GM12865 (cell line): ENCODE data around the gene ITPR1.

ENCODE experiments used
- DNase-seq: peaks from one replicate; pipeline ENCODE4 v3.0.0; 2010; ENCODE audit warnings: low read depth
- H3K4me3 ChIP-seq: 2 replicates; pipeline ENCODE4 v1.5.1; 2011; ENCODE audit warnings: mild to moderate bottlenecking, low read depth, low read length, control low read depth
- TF ChIP-seq, protein P1 (sequence below): IDR thresholded peaks from 2 replicates; pipeline ENCODE4 v1.5.1; 2011; ENCODE audit warnings: low read length, control low read depth, low read depth, inconsistent platforms; ENCODE audit not compliant: insufficient read depth; ENCODE audit errors: missing control alignments

ITPR1 gene

DNA sequence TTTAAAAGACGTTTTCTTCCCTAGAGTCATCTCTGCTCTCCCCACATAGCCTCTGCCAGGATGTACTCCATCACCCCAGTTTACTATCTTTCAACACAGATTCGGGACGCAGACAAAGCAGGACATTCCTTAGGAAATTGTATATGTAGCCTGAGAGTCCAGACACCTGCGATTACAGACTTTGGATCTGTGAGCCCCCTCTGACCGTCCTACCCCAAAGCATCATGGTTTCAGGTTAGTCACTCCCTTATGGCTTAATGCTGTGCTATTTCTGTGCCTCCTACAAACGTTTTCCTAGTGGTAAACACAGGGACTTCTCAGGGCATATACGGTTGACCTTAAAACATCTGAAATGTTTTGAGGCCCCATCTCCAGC lies 252.1 kb downstream of the ITPR1 start:
- TF ChIP-seq, protein P1, sequence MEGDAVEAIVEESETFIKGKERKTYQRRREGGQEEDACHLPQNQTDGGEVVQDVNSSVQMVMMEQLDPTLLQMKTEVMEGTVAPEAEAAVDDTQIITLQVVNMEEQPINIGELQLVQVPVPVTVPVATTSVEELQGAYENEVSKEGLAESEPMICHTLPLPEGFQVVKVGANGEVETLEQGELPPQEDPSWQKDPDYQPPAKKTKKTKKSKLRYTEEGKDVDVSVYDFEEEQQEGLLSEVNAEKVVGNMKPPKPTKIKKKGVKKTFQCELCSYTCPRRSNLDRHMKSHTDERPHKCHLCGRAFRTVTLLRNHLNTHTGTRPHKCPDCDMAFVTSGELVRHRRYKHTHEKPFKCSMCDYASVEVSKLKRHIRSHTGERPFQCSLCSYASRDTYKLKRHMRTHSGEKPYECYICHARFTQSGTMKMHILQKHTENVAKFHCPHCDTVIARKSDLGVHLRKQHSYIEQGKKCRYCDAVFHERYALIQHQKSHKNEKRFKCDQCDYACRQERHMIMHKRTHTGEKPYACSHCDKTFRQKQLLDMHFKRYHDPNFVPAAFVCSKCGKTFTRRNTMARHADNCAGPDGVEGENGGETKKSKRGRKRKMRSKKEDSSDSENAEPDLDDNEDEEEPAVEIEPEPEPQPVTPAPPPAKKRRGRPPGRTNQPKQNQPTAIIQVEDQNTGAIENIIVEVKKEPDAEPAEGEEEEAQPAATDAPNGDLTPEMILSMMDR, result no peak
- DNase-seq, result no peak
- H3K4me3 ChIP-seq, result no peak overlapping the region

DNA sequence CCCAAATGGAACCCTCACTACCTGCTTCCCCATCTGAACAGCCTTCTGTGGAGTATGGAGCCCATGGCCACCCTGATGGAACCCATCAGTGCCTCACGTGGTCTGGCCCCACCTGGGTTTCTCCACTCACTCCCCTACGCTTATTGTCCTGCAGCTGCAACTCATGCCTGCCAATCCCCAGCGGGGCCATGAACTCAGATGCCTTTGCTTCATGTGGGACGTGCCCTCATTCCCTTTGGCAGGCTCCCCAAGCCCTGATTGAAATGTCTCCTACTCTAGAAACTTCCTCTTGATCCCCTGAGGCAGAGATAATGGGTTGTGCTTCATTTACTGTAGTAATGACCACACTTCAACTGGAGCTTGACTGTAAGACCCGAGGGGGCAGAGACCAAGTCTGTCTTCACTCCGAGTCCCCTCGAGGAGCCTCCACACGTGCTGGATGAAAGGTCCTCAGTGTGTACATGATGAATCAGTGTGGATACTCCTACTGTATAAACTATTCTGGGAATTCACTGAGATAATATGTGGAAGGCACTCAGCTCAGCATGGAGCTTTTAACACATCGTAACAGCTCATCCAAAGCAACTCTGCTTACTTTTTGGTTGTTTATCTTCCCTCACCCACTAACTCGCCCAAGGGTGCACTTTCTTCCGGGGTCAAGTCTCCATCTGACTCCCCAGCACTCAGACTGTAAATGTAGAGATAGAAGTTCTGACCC lies 253.3 kb downstream of the ITPR1 start:
- no peak overlapping the region for H3K4me3 ChIP-seq
- no peak for DNase-seq
- TF ChIP-seq, protein P1, result no peak

DNA sequence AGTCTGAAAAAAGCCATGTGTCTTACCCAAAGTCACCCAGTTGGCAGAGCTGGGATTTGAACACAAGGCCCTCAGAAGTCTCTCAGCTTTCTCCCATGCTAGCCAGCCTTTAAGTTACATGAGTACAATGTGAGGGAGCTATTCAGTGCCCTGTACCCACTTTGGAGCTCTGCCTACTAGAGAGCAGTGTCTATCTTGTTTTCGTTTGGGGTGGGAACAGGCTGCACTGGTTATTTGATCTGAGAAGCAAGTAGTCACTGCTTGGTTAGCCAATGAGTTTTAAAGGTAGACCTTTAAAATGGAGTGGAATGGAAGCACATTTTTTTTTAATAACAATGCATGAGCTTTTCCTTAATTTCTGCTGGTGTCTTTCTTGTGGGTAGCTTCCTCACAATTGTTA lies 255.0 kb downstream of the ITPR1 start:
- TF ChIP-seq, protein P1, result no peak
- no peak overlapping the region for H3K4me3 ChIP-seq
- DNase-seq, result no peak

DNA sequence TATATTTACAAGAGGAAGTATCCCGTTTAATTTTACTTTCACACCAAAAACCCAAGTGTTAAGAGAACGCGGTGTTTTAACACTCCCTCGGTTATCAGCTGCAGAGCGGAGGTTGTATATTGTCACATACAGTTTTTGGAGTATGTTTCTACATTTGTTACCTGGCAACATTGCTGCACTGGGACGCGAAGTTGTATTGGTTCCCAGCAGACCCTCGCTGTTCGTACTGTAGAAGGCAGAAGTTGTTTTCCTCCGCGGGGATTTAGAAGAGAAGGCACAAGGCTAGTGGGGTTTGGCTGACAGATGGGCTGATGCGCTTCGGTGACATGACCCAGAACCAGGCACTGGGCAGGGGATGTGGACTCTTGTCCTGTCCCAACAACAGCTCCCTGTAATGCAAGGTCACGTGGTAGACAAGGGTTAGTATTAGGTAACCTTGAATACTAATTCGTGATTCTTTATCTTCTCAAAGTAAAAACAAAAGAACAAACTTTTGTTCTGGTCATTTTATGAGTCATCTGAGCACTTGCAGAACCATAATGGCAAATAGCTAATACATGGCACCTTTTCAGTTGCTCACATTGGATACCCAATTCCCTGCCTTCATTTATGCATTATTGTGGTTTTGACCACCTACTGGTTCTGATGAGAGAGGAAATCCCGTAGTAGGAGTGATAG lies 255.7 kb downstream of the ITPR1 start:
- DNase-seq, result peak; percentile 62
- TF ChIP-seq, protein P1, result no peak
- H3K4me3 ChIP-seq, result no peak overlapping the region; the same call in 1 of the 2 replicates

DNA sequence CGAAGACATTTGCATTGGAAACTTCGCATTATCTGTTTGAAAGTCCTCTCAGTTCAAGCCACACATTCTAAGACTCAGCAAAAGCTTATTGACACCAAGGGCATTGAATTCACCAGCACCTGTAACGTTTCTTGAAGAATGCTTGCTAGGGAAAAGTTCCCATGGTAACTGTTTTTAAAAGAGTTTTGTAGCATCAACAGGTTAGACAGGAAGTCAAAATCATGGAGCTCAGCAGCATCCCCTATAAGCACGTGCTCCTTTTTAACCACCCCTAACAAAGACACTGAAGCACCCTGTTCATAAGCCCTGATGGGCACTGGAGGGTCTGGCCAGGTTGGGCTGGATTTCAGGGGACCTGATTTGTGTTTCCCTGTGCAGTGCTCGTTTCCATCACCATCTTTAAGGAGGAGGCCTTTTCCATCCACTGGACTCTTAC lies 256.4 kb downstream of the ITPR1 start:
- peak overlapping the region; percentile 62 for H3K4me3 ChIP-seq
- peak; percentile 80 for DNase-seq
- TF ChIP-seq, protein P1, result no peak

DNA sequence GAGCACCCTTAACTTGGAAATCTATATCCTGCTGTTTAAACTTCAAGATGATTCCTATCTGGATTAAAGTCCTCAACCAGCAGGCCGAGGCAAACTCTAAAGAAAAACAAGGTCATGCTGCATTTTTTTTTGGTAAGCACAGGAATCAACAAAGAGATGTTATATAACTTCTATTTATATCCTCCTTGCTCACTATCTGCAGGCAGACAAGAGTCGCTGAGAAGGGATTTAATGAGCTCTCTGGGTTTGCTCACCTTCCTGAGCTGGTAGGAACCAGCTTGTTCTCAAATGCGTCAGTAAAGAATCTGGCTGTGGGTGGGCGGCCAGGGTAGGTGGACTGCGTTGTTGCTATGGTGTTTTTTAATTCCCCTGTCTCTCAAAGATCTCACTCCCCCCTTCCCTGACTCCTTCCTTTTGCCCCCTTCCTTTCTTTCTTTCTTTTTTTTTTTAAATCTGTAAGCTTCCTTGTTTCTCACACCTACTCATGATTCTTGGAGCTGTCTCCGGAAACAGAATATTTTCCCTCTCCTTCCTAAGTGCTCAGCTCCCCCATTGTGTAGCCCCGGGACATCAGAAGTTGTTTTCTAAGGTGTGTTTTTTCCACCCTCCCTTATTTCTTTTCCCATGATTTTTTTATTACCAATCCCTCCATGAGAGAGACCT lies 257.3 kb downstream of the ITPR1 start:
- TF ChIP-seq, protein P1, result no peak
- peak; percentile 63 for DNase-seq

More for the DNA sequence above, 257.3 kb downstream of the ITPR1 start:
- peak overlapping the region; percentile 62 for H3K4me3 ChIP-seq
